ENCODE results near the gene MEST. TPM values are rescaled to one million over a fixed set of nuclear protein-coding genes. Genes with fewer than 3 reads are reported as not detected.

Gene MEST
- total and polyA plus RNA-seq, 10 of the 15 experiments (the other 5 are each of a cell fraction or from before 2014, with no cell fraction given), result 1.0 to 18.2 (median 8.2) TPM

DNA sequence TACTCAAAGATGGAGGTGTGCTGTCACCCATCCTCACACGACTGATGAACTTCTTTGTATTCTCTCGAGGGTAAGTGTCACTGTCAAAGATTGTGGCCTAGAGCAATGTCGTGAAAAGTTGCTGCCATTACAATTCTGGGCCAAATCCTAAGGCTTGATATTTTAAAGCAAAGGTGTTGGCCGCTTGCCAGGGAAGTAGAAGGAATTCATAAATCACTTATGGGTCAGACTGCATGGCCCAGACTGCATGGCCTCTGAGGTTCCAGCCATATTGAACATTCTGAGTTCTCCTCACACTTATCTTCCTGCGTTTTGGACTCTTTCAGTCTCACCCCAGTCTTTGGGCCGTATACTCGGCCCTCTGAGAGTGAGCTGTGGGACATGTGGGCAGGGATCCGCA lies 8.6 kb downstream of the MEST start:
- Histone ChIP-seq H3K4me1 (ENCODE audit: control insufficient read depth, insufficient read depth, low read length) (no peaks in the 10 kb centered on the region), H3K4me3 (no peak overlapping the region), H4K20me1 (ENCODE audit: control insufficient read depth, insufficient read depth) (no peaks in the 10 kb centered on the region), H3K4me2 (ENCODE audit: control insufficient read depth, insufficient read depth) (no peak overlapping the region), H3K9me3 (replicated peaks; ENCODE audit: control insufficient read depth, insufficient read depth, low read length) (no peaks in the 10 kb centered on the region), H3K9ac (ENCODE audit: control insufficient read depth, insufficient read depth, low read length) (no peak overlapping the region), H3K27me3 (replicated peaks in 1 of 2; ENCODE audit: control insufficient read depth in 2 of 2, insufficient read depth in 2 of 2, low read length in 1 of 2) (no peaks in the 10 kb centered on the region), H3K79me2 (ENCODE audit: control insufficient read depth, insufficient read depth, low read length) (no peaks in the 10 kb centered on the region), H3K27ac (ENCODE audit: control insufficient read depth, insufficient read depth) (no peak overlapping the region), H3K36me3 (ENCODE audit: control insufficient read depth in 2 of 2, insufficient read depth in 2 of 2, low read length in 1 of 2) (no peaks in the 10 kb centered on the region), H2AFZ (ENCODE audit: control insufficient read depth, low read depth, low read length) (no peak overlapping the region)
- SMC1A ChIA-PET (ENCODE audit: uncharacterized antibody, unreplicated experiment), result interaction anchor here (0.9 to 2.1 kb wide), 2 partner anchors 13 to 15 kb away, joined by 4 to 6 read pairs; no protein-coding TSS in a partner anchor
- no TSS peak for BruUV-seq (replicated peaks)
- WGBS (ENCODE audit: insufficient coverage, insufficient replicate concordance, low lambda C conversion rate, missing lambda C conversion rate), result 98% methylated on average over 8 of the region's 8 CpGs
- ATAC-seq, result no peak
- POLR2A ChIA-PET, result no interaction called here
- RAD21 ChIA-PET (ENCODE audit: unreplicated experiment), result no interaction called here
- FAIRE-seq, result no peak
- intact Hi-C loops (cut with micrococcal nuclease; ENCODE audit: unreplicated experiment), result no loop called here
- CTCF ChIA-PET, result interaction anchor here (1.2 kb wide), 1 partner anchor 438 kb away, joined by 3 read pairs; no protein-coding TSS in a partner anchor
- in situ Hi-C loops (cut with MboI), result no loop called here
- DNase-seq (ENCODE audit: low read depth, low spot score), result no peak
- no peak for TF ChIP-seq DPF2 (IDR thresholded peaks at IDR 0.05)
- no peak for TF ChIP-seq NR2C2 (IDR thresholded peaks at IDR 0.05; ENCODE audit: borderline replicate concordance, control insufficient read depth, insufficient read length, low read depth)
- no peak for TF ChIP-seq RBBP5 (conservative IDR thresholded peaks at IDR 0.05)
- no peak for TF ChIP-seq SIN3A (IDR thresholded peaks at IDR 0.05; ENCODE audit: low read depth, low read length)
- no peak for TF ChIP-seq TAF1 (IDR thresholded peaks at IDR 0.05; ENCODE audit: borderline replicate concordance, low read depth, low read length)
- TF ChIP-seq GABPA (IDR thresholded peaks at IDR 0.05; ENCODE audit: low read depth), result no peak
- TF ChIP-seq, protein P1, sequence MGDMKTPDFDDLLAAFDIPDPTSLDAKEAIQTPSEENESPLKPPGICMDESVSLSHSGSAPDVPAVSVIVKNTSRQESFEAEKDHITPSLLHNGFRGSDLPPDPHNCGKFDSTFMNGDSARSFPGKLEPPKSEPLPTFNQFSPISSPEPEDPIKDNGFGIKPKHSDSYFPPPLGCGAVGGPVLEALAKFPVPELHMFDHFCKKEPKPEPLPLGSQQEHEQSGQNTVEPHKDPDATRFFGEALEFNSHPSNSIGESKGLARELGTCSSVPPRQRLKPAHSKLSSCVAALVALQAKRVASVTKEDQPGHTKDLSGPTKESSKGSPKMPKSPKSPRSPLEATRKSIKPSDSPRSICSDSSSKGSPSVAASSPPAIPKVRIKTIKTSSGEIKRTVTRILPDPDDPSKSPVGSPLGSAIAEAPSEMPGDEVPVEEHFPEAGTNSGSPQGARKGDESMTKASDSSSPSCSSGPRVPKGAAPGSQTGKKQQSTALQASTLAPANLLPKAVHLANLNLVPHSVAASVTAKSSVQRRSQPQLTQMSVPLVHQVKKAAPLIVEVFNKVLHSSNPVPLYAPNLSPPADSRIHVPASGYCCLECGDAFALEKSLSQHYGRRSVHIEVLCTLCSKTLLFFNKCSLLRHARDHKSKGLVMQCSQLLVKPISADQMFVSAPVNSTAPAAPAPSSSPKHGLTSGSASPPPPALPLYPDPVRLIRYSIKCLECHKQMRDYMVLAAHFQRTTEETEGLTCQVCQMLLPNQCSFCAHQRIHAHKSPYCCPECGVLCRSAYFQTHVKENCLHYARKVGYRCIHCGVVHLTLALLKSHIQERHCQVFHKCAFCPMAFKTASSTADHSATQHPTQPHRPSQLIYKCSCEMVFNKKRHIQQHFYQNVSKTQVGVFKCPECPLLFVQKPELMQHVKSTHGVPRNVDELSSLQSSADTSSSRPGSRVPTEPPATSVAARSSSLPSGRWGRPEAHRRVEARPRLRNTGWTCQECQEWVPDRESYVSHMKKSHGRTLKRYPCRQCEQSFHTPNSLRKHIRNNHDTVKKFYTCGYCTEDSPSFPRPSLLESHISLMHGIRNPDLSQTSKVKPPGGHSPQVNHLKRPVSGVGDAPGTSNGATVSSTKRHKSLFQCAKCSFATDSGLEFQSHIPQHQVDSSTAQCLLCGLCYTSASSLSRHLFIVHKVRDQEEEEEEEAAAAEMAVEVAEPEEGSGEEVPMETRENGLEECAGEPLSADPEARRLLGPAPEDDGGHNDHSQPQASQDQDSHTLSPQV (IDR thresholded peaks at IDR 0.05), result no peak
- no peak for TF ChIP-seq TCF12 (IDR thresholded peaks at IDR 0.05; ENCODE audit: low read depth, low read length)
- no peak for TF ChIP-seq MXI1 (IDR thresholded peaks at IDR 0.05; ENCODE audit: low read depth, low read length)
- no peak for TF ChIP-seq TCF3 (IDR thresholded peaks at IDR 0.05; ENCODE audit: borderline replicate concordance, insufficient read depth, low read depth, low read length)
- no peak for TF ChIP-seq CREB1 (IDR thresholded peaks at IDR 0.05; ENCODE audit: low read depth)
- TF ChIP-seq SRF (IDR thresholded peaks at IDR 0.05; ENCODE audit: low read depth in 2 of 2, low read length in 2 of 2), result no peak
- TF ChIP-seq EGR1 (IDR thresholded peaks at IDR 0.05; ENCODE audit: borderline replicate concordance in 1 of 2, low read depth in 2 of 2, low read length in 2 of 2), result no peak
- TF ChIP-seq, protein P2, sequence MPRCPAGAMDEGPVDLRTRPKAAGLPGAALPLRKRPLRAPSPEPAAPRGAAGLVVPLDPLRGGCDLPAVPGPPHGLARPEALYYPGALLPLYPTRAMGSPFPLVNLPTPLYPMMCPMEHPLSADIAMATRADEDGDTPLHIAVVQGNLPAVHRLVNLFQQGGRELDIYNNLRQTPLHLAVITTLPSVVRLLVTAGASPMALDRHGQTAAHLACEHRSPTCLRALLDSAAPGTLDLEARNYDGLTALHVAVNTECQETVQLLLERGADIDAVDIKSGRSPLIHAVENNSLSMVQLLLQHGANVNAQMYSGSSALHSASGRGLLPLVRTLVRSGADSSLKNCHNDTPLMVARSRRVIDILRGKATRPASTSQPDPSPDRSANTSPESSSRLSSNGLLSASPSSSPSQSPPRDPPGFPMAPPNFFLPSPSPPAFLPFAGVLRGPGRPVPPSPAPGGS (IDR thresholded peaks at IDR 0.05; ENCODE audit: borderline replicate concordance, insufficient read depth, low read depth, low read length, poor library complexity, severe bottlenecking), result no peak
- TF ChIP-seq, protein P3, sequence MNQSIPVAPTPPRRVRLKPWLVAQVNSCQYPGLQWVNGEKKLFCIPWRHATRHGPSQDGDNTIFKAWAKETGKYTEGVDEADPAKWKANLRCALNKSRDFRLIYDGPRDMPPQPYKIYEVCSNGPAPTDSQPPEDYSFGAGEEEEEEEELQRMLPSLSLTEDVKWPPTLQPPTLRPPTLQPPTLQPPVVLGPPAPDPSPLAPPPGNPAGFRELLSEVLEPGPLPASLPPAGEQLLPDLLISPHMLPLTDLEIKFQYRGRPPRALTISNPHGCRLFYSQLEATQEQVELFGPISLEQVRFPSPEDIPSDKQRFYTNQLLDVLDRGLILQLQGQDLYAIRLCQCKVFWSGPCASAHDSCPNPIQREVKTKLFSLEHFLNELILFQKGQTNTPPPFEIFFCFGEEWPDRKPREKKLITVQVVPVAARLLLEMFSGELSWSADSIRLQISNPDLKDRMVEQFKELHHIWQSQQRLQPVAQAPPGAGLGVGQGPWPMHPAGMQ (IDR thresholded peaks at IDR 0.05; ENCODE audit: borderline replicate concordance), result no peak
- TF ChIP-seq SIX5 (IDR thresholded peaks at IDR 0.05; ENCODE audit: low read depth, low read length, severe bottlenecking), result no peak

Measured in GM12878 (cell line).